SK-N-SH (cell line): Measurements from ENCODE around the gene SOX11.

Experiments used
- CTCF ChIP-seq: fragments of 200-600 bp; sonication (generic); IDR thresholded peaks from 2 replicates; pipeline ENCODE4 v1.6.1; 2017; ENCODE audit warnings: antibody characterized with exemption, mild to moderate bottlenecking, moderate library complexity
- GATA2 ChIP-seq: sonication (generic); formaldehyde crosslinking; IDR thresholded peaks from 2 replicates; pipeline ENCODE4 v1.5.0; 2020; ENCODE audit warnings: mild to moderate bottlenecking, missing genetic modification reagents
- POLR2AphosphoS5 ChIP-seq: IDR thresholded peaks from 2 replicates; pipeline ENCODE4 v1.6.1; 2012; ENCODE audit warnings: low read depth, low read length
- RCOR1 ChIP-seq: fragments of 150-350 bp; IDR thresholded peaks from 2 replicates; pipeline ENCODE4 v1.6.1; 2017; ENCODE audit warnings: antibody characterized with exemption, low read length
- TCF12 ChIP-seq: IDR thresholded peaks from 2 replicates; pipeline ENCODE4 v1.4.0; 2012
- YY1 ChIP-seq: IDR thresholded peaks from 2 replicates; pipeline ENCODE4 v1.4.0; 2012; ENCODE audit warnings: low read depth, mild to moderate bottlenecking
- TF ChIP-seq, protein P1 (sequence below): IDR thresholded peaks from 2 replicates; pipeline ENCODE4 v1.6.1; 2012; ENCODE audit warnings: mild to moderate bottlenecking, low read depth, low read length, moderate library complexity

- TF ChIP-seq CTCF (no peak), TCF12 (no peak), POLR2AphosphoS5 (no peak), GATA2 (CRISPR knock-in tag) (no peak), YY1 (no peak), RCOR1 (no peak)
- TF ChIP-seq, protein P1, sequence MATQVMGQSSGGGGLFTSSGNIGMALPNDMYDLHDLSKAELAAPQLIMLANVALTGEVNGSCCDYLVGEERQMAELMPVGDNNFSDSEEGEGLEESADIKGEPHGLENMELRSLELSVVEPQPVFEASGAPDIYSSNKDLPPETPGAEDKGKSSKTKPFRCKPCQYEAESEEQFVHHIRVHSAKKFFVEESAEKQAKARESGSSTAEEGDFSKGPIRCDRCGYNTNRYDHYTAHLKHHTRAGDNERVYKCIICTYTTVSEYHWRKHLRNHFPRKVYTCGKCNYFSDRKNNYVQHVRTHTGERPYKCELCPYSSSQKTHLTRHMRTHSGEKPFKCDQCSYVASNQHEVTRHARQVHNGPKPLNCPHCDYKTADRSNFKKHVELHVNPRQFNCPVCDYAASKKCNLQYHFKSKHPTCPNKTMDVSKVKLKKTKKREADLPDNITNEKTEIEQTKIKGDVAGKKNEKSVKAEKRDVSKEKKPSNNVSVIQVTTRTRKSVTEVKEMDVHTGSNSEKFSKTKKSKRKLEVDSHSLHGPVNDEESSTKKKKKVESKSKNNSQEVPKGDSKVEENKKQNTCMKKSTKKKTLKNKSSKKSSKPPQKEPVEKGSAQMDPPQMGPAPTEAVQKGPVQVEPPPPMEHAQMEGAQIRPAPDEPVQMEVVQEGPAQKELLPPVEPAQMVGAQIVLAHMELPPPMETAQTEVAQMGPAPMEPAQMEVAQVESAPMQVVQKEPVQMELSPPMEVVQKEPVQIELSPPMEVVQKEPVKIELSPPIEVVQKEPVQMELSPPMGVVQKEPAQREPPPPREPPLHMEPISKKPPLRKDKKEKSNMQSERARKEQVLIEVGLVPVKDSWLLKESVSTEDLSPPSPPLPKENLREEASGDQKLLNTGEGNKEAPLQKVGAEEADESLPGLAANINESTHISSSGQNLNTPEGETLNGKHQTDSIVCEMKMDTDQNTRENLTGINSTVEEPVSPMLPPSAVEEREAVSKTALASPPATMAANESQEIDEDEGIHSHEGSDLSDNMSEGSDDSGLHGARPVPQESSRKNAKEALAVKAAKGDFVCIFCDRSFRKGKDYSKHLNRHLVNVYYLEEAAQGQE = no peak
Measured at GRCh38 chr2:5700551-5700950, 8.4 kb downstream of the SOX11 start.
